GM21423 (cell line): ENCODE measurements around the gene GMDS.
"Not testable (repeated sequence)": the region's sequence is repeated elsewhere in the genome, so short reads cannot be mapped to it uniquely, and the experiment has no call there.

Experiments used
- ATAC-seq: cut with Tn5 transposase; IDR thresholded peaks from one replicate; pipeline ENCODE4 v1.9.1; 2021; ENCODE audit warnings: mild to moderate bottlenecking, moderate library complexity; ENCODE audit not compliant: unreplicated experiment

Gene GMDS

GRCh38 chr6:1762203-1762602, 483.2 kb downstream of the GMDS start:
- ATAC-seq: no peak

GRCh38 chr6:1761477-1761877, 483.9 kb downstream of the GMDS start:
- no peak for ATAC-seq

GRCh38 chr6:1760876-1761275, 484.5 kb downstream of the GMDS start:
- no peak for ATAC-seq

- ATAC-seq: no peak
Observed at GRCh38 chr6:1759870-1760269, 485.5 kb downstream of the GMDS start.

GRCh38 chr6:1758076-1758679, 487.2 kb downstream of the GMDS start:
- no peak for ATAC-seq

GRCh38 chr6:1757131-1757530, 488.3 kb downstream of the GMDS start:
- ATAC-seq: no peak

GRCh38 chr6:1756472-1757129, 488.8 kb downstream of the GMDS start:
- no peak for ATAC-seq

GRCh38 chr6:1751063-1751462, 494.3 kb downstream of the GMDS start:
- not testable (repeated sequence) for ATAC-seq

- no peak for ATAC-seq
Observed at GRCh38 chr6:1749041-1749440, 496.4 kb downstream of the GMDS start.

- no peak for ATAC-seq
Observed at GRCh38 chr6:1747531-1747930, 497.9 kb downstream of the GMDS start.

- ATAC-seq: no peak
Observed at GRCh38 chr6:1747003-1747402, 498.4 kb downstream of the GMDS start.

GRCh38 chr6:1745814-1746213, 499.6 kb downstream of the GMDS start:
- ATAC-seq: no peak

- ATAC-seq: no peak
Observed at GRCh38 chr6:1744543-1744942, 500.9 kb downstream of the GMDS start.

- ATAC-seq: peak; percentile 92
Observed at GRCh38 chr6:1739680-1740079, 505.7 kb downstream of the GMDS start.

GRCh38 chr6:1739220-1739619, 506.2 kb downstream of the GMDS start:
- ATAC-seq: peak; percentile 34

GRCh38 chr6:1738558-1739081, 506.8 kb downstream of the GMDS start:
- no peak for ATAC-seq

- no peak for ATAC-seq
Observed at GRCh38 chr6:1737463-1738311, 507.7 kb downstream of the GMDS start.

- ATAC-seq: no peak
Observed at GRCh38 chr6:1736346-1737105, 508.9 kb downstream of the GMDS start.

GRCh38 chr6:1735239-1735803, 510.1 kb downstream of the GMDS start:
- ATAC-seq: no peak

- no peak for ATAC-seq
Observed at GRCh38 chr6:1730882-1731281, 514.5 kb downstream of the GMDS start.

GRCh38 chr6:1729750-1730140, 515.7 kb downstream of the GMDS start:
- ATAC-seq: no peak
